HG02763 (cell line): ENCODE results near the gene TRIM17.
"Not testable (repeated sequence)": the region's sequence is repeated elsewhere in the genome, so short reads cannot be mapped to it uniquely, and the experiment has no call there.

Experiments used
- ATAC-seq: cut with Tn5 transposase; IDR thresholded peaks from one replicate; pipeline ENCODE4 v1.9.1; 2021; ENCODE audit warnings: mild to moderate bottlenecking, moderate library complexity; ENCODE audit not compliant: unreplicated experiment

The TRIM17 gene

DNA sequence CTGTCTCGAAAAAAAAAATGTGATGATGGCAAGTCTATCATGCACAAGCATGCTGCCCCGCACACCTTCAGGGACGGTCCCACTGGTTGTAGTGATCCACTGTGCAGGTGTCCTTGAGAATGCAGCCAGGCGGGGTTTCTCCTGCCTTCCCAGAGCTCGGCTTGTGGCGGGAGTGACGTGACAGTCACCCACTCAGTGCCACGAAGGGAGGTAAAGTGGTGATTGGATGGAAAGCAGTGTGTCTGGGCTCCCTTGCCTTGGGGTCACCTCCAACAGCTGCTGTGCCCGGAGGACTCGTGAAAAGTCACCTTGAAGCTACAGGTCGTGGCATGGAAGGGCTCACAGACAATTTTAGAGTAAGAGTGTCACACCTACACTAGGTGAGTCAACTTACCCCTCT, 33.5 kb upstream of the TRIM17 start:
- ATAC-seq, result no peak

DNA sequence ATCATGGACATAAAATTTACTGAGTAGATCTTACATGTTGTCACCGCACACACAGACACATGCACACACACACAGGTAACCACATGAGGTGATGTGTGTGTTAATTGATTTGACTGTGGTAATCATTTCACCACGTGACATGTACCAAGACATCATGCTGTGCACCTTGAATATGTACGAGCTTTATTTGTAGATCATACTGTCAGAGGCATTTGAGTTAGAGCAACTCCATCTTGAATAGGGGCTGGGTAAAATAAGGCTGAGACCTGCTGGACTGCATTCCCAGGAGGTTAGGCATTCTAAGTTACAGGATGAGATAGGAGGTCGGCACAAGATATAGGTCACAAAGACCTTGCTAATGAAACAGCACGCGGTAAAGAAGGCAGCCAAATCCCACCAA, 31.7 kb upstream of the TRIM17 start:
- no peak for ATAC-seq

GRCh38 chr1:228446852-228447251, 30.2 kb upstream of the TRIM17 start:
- no peak for ATAC-seq

GRCh38 chr1:228445843-228446650, 29.4 kb upstream of the TRIM17 start:
- no peak for ATAC-seq

- no peak for ATAC-seq
Observed at GRCh38 chr1:228445490-228445842, 28.8 kb upstream of the TRIM17 start.

DNA sequence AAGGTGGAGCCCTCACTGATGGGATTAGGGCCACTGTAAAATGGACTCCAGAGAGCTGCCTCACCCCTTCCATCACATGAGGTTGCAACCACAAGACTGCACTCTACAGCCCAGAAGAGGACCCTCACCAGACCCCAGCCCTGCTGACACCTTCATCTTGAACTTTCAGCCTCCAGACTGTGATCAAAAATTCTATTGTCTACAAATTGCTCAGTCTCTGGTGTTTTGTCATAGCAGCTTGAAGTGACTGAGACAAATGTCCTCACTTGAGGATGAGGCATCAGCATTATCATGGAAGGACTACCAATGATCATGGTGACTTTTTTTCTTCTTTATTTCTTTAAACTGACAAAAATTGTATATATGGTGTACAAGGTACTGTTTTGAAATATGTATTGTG, 26.7 kb upstream of the TRIM17 start:
- ATAC-seq, result no peak

GRCh38 chr1:228440761-228441500, 24.3 kb upstream of the TRIM17 start:
- ATAC-seq, result no peak

DNA sequence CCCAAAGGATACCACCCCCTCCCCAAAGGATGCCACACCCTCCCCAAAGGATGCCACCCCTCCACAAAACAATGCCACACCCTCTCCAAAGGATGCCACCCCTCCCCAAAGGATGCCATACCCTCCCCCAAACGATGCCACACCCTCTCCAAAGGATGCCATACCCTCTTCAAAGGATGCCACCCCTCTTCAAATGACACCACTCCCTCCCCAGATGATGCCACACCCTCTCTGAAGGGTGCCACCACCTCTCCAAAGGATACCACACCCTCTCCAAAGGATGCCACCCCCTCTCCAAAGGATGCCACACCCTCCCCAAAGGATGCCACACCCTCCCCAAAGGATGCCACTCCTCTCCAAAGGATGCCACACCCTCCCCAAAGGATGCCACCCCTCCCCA, 21.6 kb upstream of the TRIM17 start:
- no peak for ATAC-seq

- no peak for ATAC-seq
Observed at GRCh38 chr1:228437424-228437962, 20.8 kb upstream of the TRIM17 start.

- ATAC-seq, result no peak
Observed at GRCh38 chr1:228434689-228435088, 18.0 kb upstream of the TRIM17 start.

- not testable (repeated sequence) for ATAC-seq
Observed at GRCh38 chr1:228433337-228434053, 16.8 kb upstream of the TRIM17 start.

DNA sequence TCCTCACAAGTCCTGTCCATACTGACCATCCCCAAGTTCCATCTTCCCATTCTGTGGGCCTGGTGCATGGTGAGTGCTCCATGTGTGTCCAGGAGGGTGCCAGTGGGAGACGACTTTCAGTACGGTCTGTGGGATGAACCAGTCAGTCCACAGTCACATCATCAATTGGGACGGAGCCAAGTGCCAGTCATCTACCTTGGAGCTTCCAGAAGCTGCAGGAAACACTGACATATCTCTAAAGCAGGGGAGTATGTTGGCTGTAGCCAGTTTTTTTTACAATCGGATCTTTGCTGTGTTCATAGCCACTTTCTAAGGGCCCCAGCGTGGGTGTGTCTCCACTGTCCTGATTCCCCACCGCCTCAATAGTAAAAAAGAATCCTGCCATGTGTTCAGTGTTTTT, 13.6 kb upstream of the TRIM17 start:
- no peak for ATAC-seq

GRCh38 chr1:228429698-228430097, 13.0 kb upstream of the TRIM17 start:
- no peak for ATAC-seq

DNA sequence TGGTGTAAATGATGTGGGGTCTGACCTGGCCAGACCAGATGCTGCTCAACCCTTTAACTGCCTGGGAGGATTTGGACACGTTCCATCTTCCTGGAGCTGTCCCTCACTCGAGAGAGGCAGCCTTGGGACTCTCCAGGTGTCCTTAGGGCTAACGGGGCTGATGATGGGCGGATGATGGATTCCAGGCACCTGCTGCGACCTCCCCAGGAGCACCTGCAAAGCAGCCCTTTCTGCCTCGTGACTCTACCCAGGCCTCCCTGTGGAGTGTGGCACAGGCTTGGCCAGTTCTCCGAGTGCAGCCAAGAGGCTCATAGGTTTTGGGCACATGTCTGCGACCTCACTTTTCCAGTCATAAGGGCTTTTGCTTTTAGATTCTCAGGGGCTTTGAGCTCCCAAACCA, 12.3 kb upstream of the TRIM17 start:
- no peak for ATAC-seq

DNA sequence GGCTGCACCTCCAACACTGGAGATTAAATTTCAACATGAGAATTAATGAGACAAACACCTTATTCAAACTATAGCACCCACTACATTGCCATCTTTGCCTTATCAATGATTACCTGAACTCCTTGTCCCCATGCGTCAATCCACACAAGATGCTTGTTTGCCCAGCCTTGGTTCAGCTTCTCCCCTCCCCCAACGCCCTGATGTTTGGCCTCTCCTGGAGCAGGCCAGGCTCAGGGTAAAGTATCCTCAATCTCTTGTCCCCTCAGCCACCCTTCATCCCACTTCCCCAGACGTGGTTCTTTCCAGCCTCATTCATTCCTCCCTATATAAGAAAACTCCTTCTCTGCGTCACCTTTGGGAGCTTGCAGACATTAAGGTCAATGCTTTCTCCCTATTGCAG, 11.8 kb upstream of the TRIM17 start:
- ATAC-seq, result no peak

GRCh38 chr1:228426518-228427175, 10.0 kb upstream of the TRIM17 start:
- ATAC-seq, result no peak

DNA sequence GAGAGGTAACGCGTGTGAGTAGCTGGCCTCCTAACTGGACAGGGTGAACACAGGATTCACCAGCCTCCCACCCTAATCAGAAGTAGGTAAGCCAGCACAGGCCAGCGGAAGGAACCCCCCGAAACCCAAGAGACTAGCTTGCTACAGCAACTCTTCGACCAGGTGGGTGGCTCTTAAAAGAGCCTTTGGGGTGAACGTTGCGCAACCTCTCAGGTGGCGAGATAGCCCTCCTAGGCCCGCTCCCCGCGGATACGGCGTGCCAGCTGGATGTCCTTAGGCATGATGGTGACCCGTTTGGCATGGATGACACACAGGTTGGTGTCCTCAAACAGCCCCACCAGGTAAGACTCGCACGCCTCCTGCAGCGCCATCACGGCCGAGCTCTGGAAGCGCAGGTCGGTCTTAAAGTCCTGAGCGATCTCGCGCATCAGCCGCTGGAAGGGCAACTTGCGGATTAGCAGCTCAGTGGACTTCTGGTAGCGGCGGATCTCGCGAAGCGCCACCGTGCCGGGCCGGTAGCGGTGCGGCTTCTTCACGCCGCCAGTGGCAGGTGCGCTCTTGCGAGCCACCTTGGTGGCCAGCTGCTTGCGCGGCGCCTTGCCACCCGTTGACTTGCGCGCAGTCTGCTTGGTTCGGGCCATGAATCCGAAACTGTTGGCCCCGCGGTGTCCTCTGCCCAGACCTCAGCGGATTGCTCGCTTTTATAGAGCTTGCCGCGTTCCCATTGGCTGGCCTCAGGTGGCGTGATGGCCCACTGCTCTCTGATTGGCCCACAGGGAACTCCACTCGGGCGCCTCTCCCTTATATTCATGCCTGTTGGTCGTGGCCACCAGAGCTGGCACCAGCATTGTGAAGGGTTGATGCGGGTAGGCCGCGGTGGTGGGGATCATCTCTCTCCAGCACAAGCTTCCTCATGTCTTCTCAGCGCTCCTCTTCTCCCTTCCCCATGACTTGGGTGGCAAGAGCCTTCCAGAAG, 8.3 kb upstream of the TRIM17 start:
- no peak for ATAC-seq

GRCh38 chr1:228423404-228424053, 6.9 kb upstream of the TRIM17 start:
- no peak for ATAC-seq
